HuH-7 (cell line): ENCODE measurements around the gene IRAK1.
A peak's percentile ranks its signal among the peaks of the same experiment; 100 is the strongest.
"Not testable (repeated sequence)": the region's sequence is repeated elsewhere in the genome, so short reads cannot be mapped to it uniquely, and the experiment has no call there.

ENCODE experiments used
- DNase-seq: peaks from one replicate; pipeline ENCODE4 v3.0.0; 2011; ENCODE audit warnings: low spot score

Gene IRAK1

DNA sequence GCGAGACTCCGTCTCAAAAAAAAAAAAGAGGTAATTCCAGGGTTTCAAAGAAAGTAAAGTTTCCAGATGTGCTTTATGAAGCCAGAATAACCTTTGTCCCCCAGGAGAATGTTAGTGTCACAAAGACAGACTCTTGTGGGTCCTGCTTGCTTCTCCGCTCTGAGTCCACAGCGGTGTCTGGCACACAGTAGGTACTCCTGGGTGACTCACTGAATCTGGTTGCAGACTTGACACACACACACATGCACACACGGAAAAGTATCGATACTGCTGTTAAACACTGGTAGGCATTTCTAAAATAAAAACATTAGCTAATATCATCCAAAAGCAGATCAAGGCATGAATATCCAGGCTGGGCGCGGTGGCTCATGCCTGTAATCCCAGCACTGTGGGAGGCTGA, 24.2 kb downstream of the IRAK1 start:
- DNase-seq, result no peak

DNA sequence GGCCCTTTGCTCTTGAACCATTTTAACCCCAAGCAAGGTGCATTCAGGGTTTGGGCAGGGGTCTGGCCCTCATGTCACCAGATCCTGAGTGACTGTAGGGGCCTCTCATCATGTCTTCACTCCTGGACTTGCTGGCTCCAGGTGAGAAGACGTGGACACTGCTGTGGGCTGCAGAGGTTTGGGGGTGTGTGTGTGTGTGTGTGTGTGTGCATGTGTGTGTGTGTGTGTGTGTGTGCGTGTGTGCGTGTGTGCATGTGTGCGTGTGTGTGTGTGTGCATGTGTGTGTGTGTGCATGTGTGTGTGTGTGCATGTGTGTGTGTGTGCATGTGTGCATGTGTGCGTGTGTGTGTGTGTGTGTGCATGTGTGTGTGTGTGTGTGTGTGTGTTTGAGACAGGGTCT, 25.3 kb downstream of the IRAK1 start:
- not testable (repeated sequence) for DNase-seq

DNA sequence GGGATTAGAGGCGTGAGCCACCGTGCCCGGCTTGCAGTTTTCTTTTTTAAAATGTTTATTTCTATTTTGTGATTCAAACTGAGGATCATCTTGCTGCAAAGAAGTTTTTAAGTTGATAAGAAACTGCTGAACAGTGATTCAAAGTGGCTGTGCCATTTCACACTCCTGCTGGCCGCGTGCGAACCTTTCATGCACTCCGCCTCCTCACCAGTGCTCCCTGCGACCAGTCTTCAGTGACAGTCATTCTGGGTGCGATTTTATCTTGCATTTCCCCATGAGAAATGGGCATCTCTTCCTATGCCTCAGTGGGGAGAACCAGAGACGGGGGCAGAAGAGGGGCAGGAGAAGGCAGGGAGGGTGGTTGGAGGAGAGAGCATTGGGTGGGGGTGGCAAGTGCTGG, 25.7 kb downstream of the IRAK1 start:
- DNase-seq, result no peak

DNA sequence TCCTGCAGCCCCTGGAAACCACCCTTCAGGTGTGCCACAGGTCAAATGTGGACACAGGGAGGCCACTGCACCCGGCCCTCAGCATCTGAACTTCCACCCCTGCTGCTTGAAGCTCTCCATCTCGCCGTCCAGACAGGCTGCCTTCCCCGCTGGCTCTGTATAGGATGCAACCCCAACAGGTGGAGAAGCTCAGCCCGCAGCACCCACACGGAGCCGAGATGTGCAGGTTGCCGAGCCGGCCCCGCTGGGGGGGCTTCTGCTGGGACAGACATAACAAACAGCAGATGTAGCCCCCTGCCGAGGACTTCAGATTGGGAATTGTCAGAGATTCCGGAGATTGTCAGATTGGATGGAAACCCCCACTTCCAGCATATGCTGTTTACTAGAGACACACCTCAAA, 26.6 kb downstream of the IRAK1 start:
- DNase-seq, result no peak

DNA sequence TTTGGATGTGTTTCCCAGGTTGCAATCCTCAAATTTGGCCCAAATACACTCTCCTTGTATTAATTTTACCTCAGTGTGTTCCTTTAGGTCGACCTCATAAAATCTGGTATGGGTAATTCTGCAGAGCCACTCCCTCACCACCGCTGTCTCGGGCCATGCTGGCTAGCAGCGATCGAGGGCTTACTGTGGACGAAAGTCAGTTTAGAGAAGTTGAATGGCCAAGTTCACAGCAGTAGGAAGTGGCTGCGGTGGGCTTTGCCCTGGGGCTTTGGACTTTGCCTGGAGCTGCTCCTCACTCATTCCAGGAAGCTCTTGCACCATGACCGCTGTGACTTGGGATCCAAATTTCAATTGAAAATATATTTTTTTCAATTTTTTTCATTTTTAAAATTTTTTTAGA, 27.5 kb downstream of the IRAK1 start:
- DNase-seq, result no peak

DNA sequence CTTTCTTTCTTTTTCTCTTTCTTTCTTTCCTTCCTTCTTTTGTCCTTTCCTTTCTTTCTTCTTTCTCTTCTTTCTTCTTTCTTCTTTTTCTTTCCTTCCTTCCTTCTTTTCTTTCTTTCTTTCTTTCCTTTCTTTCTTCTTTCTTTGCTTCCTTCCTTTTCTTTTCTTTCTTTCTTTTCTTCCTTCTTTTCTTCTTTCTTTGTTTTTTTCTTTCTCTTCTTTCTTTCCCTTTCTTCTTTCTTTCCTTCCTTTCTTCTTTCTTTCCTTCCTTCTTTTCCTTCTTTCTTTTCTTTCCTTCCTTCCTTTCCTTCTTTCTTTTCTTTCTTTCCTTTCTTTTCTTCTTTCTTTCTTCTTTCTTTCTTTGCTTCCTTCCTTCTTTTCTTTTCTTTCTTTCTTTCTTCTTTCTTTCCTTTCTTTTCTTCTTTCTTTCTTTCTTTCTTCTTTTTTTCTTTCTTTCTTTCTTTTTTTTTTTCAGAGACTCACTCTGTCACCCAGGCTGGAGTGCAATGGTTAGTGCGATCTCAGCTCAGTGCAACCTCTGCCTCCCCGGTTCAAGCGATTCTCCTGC, 28.6 kb downstream of the IRAK1 start:
- no peak for DNase-seq

DNA sequence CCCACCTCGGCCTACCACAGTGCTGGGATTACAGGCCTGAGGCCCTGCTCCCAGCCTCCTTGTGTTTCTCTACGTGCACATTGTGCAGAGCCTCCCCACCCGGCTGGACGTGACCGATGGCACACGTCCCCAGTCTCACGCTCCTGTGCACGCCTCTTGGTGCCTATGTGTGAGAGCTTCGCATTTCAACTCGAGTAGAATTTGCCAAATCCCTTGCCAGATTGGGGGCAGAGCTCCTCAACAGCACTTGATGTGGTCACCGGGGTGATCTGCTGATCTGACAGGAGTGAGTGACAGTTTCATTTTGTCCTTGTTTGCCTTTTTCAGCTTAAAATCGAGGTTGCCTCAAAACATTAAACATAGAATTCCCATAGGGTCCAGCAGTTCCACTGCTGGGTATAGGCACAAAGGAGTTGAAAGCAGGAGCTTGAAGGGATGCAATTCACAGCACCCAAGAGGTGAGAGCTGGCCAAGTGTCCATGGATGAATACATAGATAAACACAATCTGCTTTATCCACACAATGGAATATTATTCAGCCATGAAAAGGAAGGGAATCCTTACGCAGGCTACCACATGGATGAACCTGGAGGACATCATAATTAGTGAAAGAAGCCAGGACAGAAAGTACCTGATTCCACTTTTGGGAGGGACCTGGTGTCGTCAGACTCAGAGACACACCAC, 29.6 kb downstream of the IRAK1 start:
- no peak for DNase-seq

DNA sequence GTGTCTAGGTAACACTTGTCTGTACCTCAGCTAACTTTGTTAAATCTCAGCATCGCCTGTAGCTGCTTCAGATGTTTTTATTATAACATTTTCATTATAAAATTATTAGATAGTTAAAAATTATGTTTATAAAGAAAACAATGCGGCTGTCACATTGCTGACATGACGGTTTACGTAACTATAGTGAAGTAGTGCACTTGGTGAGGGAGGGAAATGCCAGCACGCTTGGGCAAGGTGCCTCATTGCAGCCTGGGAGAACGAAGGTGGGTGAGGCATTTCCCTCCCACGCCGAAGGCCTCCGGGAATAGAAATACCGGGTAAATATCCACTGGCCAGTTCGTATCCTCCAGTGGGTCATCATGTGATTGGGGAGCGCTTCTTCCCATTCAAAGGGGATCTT, 31.2 kb downstream of the IRAK1 start:
- DNase-seq, result no peak

DNA sequence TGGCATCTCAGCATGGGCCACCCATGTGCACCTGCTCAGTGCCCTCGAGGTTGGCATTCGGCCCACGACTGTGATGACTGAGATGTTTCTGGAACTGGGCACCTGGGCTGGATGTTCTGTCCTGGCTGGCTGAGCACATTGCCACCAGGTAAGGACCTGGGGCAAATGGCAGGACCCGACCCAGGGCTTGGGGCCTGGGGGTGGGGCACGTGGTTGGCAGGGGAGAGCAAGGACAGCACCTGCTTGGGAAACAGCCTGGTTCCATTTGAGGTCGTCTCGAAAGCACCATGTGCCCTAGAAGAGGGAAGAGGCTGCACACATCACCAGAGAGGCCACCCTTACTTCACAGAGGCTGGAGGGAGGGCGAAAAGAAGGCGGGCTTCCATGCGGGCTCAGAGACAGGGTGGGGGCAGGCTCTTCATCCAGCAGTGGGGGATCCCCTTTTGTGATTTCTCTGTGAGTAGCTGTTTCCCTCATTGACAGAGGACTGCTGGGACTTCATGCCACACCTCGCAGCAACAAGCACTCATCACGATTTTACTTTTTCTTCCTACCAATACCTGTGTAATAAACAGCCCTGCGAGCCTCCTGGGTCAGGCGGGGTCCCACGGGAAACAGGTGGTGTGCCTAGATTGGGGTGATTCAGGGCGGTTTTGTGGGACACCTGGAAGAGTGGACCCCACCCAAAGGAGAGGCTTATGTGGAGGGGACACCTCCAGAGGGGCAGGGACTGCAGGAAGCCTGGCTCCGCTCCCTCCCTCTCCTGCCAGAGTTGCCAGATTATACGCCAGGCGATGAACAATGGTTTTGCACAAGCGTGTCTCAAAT, 35.1 kb downstream of the IRAK1 start:
- DNase-seq, result no peak

DNA sequence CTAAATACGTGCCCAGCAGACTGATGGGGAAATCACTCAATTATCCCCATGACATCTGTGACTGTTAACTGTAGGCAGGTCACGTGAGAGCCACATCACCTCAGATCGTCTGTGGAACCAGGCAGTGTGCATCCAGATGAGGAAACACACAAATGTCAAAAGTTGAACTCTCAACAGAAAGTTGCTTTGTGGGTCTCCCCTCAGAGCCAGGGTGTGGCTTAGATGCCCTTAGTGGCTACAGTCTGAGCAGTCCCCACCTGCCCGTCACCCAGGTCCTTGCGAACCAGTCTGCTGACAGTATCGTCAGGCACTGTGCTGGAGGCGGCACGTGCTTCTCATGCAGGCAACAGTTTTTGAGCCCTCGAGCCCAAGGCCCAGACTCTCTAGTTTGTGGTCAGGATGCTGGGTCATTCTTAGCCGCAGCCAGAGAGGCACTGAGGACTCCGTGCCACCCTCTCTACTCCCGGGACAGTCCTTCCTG, 36.3 kb downstream of the IRAK1 start:
- no peak for DNase-seq

DNA sequence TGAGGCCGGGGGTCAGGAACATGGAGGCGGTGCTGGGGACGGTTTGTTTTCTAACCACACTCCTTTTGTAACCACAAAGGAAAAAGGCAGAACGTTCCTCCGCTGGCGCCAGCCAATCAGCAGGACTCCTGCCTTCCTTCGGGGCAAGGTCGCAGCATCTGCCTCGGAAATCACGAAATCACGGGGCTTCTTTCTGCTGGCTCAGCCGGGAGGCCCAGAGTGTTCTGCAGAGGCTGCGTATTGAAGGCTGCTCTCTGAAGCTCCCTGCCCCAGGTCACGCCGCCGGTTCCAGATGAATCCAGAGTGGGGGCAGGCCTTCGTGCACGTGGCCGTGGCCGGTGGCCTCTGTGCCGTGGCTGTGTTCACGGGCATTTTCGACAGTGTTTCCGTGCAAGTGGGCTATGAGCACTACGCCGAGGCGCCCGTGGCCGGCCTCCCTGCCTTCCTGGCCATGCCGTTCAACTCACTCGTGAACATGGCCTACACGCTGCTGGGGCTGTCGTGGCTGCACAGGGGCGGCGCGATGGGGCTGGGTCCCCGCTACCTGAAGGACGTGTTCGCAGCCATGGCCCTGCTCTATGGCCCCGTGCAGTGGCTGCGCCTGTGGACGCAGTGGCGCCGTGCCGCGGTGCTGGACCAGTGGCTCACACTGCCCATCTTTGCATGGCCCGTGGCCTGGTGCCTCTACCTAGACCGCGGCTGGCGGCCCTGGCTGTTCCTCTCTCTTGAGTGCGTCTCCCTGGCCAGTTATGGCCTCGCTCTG, 37.8 kb downstream of the IRAK1 start:
- no peak for DNase-seq

DNA sequence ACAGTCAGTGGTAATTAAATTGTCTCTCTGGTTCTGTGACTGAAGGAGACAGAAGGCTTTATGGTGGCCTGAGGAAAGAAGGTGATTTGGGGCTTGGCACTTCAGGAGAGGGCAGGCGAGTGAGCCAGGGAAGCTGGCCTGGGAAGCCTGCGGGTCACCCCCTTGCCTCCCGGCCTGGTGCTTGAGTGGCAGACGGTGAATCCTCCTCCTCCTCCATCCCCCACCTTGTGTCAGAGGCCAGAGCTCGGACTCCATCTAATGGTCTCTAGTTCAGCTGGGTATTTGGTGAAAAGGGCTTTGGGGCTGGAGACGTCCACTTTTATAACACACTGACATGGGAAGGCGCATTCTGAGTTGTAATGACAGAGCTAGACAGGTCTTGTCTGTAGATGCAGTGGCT, 38.5 kb downstream of the IRAK1 start:
- no peak for DNase-seq

DNA sequence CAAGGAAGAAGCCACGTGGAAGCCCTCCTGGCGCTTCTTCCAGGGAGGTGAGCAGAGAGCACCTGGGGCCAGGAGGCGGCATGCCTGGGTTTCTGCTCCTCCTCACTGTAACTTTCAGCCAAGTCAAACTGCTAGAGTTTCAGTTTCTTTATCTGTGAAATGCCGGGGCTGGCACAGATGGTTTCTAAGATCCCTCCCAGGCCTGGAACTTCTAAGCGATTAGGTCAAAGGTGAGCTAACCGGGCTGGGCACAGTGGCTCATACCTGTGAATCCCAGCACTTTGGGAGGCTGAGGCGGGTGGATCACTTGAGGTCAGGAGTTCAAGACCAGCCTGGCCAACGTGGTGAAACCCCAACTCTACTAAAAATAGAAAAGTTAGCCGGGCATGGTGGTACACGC, 39.3 kb downstream of the IRAK1 start:
- DNase-seq, result not testable (repeated sequence)

DNA sequence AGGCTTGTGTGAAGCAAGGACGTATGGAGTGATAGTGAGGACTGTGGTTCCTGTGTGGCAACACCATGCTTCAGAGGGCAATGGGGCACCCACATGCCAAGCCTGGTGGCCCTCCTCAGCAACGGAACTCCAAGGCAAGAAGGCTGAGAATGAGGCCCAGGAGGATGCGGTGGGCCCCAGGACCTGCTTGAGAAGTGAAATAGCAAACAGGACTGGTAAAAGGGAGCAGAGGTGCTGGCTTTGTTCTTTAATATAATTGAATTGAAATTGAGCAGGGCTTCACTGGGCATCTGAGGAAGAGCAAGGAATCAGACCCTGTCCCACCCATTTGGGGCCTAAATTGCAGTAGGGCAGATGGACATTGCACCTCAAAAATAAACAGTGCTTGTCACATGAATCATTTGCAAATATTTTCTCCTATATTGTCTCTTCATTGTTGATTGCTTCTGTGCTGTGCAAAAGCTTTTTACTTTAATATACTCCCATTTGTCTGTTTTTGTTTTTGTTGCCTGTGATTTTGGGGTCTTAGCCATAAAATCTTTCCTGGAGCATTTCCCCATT, 44.9 kb downstream of the IRAK1 start:
- no peak for DNase-seq

DNA sequence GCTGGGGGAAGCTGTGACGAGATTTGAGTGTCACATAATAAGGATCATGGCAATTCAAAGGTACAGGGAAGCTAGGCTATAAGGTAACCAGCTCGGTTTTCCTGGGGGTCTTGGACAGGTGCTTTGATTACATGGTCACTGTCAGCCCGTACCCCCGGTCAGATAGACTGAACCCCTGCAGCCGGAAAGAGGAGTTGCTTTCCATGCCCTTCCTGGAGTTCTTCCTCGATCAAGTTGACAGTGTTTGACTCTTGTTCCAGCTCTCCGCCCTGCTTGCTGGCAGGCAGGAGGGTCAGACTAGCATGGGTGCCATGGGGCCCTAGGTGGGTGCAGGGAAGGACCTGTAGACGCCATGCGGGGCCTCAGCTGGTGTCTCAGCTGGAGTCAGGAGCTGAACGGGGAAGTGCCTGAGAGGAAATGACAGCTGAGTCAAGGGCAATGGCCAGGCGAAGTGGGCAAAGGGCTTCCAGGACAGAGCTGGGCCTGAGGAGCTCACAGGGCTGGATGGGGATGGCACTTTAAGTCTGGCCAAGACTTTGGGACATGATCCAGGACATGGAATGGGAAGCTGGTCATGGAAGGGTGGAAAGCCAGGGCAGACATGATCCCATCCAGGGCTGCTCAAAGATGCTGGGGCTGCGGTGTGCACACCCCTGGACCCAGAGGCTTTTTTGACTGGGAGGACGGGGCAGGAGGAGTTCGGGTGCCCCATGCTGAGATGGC, 45.5 kb downstream of the IRAK1 start:
- DNase-seq, result no peak

DNA sequence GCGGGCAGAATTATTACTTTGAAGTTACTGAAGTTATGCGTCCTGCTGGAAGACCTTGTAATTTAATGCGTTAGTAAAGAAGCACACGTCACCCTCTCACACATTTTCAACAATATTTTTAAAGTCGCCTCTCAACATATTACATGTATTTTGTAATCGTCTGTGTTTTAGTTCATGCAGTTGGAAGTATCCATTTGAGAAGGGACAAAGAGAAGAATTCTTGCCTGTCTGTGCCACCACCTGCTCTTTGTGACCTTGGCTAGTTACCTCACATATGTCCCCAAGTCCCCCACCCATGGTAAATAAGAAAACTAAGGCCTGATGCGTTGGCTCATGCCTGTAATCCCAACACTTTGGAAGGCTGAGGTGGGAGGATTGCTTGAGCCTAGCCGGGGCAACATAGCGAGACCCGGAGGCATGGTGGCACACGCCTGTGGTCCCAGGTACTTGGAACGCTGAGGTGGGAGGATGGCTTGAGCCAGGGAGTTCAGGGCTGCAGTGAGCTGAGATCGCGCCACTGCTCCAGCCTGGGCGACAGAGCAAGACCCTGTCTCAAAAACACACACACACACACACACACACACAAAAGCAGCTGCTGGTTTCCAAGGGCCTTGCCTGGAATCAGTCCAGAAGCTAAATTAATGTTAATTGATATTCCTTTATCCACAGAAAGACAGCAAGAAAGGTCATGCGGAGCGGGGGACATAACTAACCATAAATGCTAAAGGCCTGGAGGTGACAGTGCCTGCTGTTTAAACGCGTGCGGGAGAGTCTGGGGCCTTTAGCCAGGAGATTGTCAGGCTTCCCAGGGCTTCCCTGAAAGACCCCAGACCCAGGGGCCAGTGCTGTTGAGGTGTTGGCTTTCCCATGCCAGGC, 46.3 kb downstream of the IRAK1 start:
- DNase-seq, result no peak

DNA sequence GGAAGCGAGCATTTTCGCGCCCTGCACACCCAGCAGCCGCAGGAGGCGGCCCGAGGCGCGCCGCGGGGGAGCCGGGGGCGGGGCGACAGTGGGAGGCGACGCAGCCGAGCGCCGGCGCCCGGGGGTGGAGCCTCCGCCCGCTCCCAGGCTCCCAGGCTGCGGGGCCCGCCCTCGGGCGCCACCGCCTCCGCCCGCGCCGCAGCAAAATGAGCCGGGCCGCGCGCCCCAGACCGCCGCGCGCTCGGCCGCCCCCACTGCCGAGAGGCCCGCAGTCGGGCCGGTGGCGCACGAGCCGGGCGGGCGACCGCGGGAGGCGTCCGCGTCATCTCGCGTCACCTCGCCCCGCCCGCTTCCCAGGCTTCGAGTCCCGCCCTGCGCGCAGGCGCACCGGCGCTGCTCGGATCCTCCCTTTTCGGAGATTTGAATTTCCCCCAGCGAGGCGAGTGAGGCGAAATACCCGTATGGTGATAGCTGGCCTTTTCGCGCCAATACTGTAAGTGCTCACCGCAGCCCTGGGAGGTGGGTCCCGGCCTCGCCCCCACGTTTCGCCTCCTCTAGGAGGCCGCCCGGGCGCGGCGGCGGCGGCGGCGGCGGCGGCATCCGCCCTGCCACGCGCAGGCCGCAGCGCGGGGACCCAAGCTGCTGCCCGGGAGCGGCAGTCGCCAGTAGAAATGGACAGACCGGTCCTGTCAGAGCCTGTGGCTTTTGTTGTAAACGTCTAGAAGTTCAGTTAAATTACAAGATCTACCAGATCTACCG, 47.2 kb downstream of the IRAK1 start, which contains the start of gene TMEM187:
TMEM187 (plus strand) TSS at position 387 of the 759 bp plus-strand sequence. CDS start 9,309 bp downstream, outside the sequence.
- DNase-seq, result peak; percentile 87

DNA sequence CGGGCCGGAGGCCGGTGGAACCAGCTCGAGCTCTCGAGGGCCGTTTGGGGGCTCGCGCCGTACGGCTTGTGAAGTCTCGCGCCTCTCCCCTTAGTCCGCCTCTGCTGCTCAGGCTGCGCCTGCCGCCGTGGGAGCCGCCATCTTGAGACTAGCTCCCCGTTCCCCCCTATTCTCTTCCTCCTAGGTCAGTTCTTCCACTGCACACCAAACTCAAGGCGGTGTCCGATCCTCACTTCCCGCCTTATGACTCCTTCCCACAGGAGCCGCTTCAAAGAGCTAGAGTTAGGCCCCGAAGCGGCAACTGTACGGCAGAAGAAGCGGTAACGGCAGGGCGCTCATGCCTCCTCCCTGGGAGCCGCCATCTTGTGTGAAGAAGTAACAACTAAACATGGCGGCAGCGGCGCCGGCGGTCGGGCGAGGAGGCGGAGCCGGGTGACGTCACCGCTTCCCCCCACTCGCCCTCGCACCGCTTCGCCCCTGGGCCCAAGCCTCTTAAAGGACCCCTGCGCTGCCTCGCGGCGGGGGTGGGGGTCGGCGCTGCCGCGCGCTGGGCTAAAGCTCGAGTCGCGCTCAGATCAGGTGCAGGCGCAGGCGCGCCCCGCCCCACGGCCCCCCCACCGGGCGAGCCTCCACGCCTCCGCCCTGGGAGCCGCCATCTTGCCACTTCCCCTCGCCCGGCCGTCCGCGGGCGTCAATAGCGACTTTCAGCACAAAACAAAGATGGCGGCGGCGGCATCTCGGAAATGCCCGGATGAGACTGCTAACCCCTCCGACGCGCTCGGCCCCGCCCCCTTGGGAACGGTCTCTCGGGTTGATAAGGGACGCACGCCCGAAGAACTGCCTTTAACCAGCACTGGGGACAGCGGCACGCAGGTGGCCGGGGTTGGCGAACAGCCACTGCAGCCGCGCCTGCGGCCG, 48.0 kb downstream of the IRAK1 start, which contains the start of gene HCFC1:
HCFC1 (minus strand) TSS at position 369 of the 918 bp plus-strand sequence. CDS start 978 bp downstream, outside the sequence.
- peak; percentile 76 for DNase-seq
